ENCODE results near the gene WDR59.
"Not testable (repeated sequence)": the region's sequence is repeated elsewhere in the genome, so short reads cannot be mapped to it uniquely, and the experiment has no call there.

Gene WDR59

GRCh38 chr16:74984529-74985296, at the start of gene WDR59:
TSS of gene WDR59 (minus strand) at chr16:74985123. CDS start at chr16:74985017, 106 bp downstream.
- peak; percentile 93 to 98 (median 97) for DNase-seq (ENCODE audit: low read depth in 3 of 3)

- no peak for DNase-seq (ENCODE audit: low read depth in 3 of 3)
Measured at GRCh38 chr16:75032655-75033054, 47.7 kb upstream of the WDR59 start.

GRCh38 chr16:75029854-75030253, 44.9 kb upstream of the WDR59 start:
- no peak for DNase-seq (ENCODE audit: low read depth in 3 of 3)

GRCh38 chr16:75028544-75029135, 43.7 kb upstream of the WDR59 start:
- DNase-seq (ENCODE audit: low read depth in 3 of 3): no peak

- DNase-seq (ENCODE audit: low read depth in 3 of 3): no peak
Measured at GRCh38 chr16:75027520-75028300, 42.8 kb upstream of the WDR59 start.

GRCh38 chr16:75026892-75027391, 42.0 kb upstream of the WDR59 start:
- DNase-seq (ENCODE audit: low read depth in 3 of 3): no peak

- DNase-seq (ENCODE audit: low read depth in 3 of 3): not testable (repeated sequence)
Measured at GRCh38 chr16:75026239-75026891, 41.4 kb upstream of the WDR59 start.

GRCh38 chr16:75025761-75026160, 40.8 kb upstream of the WDR59 start:
- no peak for DNase-seq (ENCODE audit: low read depth in 3 of 3)

- no peak for DNase-seq (ENCODE audit: low read depth in 3 of 3)
Measured at GRCh38 chr16:75024594-75024993, 39.7 kb upstream of the WDR59 start.

- DNase-seq (ENCODE audit: low read depth in 3 of 3): no peak
Measured at GRCh38 chr16:75024182-75024581, 39.3 kb upstream of the WDR59 start.

GRCh38 chr16:75023009-75023408, 38.1 kb upstream of the WDR59 start:
- no peak for DNase-seq (ENCODE audit: low read depth in 3 of 3)

GRCh38 chr16:75022567-75022966, 37.6 kb upstream of the WDR59 start:
- DNase-seq (ENCODE audit: low read depth in 3 of 3): no peak

- no peak for DNase-seq (ENCODE audit: low read depth in 3 of 3)
Measured at GRCh38 chr16:75021410-75021809, 36.5 kb upstream of the WDR59 start.

GRCh38 chr16:75019586-75019985, 34.7 kb upstream of the WDR59 start:
- no peak for DNase-seq (ENCODE audit: low read depth in 3 of 3)

GRCh38 chr16:75019007-75019406, 34.1 kb upstream of the WDR59 start:
- DNase-seq (ENCODE audit: low read depth in 3 of 3): no peak

GRCh38 chr16:75017670-75018525, 33.0 kb upstream of the WDR59 start:
- no peak for DNase-seq (ENCODE audit: low read depth in 3 of 3)

GRCh38 chr16:75016451-75017081, 31.6 kb upstream of the WDR59 start:
- DNase-seq (ENCODE audit: low read depth in 3 of 3): not testable (repeated sequence)

GRCh38 chr16:75014318-75014717, 29.4 kb upstream of the WDR59 start:
- DNase-seq (ENCODE audit: low read depth in 3 of 3): no peak

- DNase-seq (ENCODE audit: low read depth in 3 of 3): not testable (repeated sequence)
Measured at GRCh38 chr16:75013123-75013522, 28.2 kb upstream of the WDR59 start.

GRCh38 chr16:75012380-75013081, 27.6 kb upstream of the WDR59 start:
- DNase-seq (ENCODE audit: low read depth in 3 of 3): no peak
